ENCODE results near the gene CD55. TPM values are rescaled to one million over a fixed set of nuclear protein-coding genes. Genes with fewer than 3 reads are reported as not detected.

The CD55 gene
- total and polyA plus RNA-seq, 2 of the 8 experiments (the other 6 are each of a cell fraction or from before 2014, with no cell fraction given), result 20.1 to 22.8 TPM

GRCh38 chr1:207335138-207335537 lies 13.7 kb downstream of the CD55 start:
- H3K4ac ChIP-seq (replicated peaks; ENCODE audit: insufficient read length, low read depth, low read length), result no peak overlapping the region
- no peak for TF ChIP-seq KDM1A (IDR thresholded peaks at IDR 0.05; ENCODE audit: borderline replicate concordance, low read length)
- TF ChIP-seq GABPA (IDR thresholded peaks at IDR 0.05; ENCODE audit: borderline replicate concordance, insufficient read depth, low read length), result no peak
- TF ChIP-seq RNF2 (IDR thresholded peaks at IDR 0.05; ENCODE audit: borderline replicate concordance, low read depth, low read length, missing control alignments, poor library complexity, severe bottlenecking), result no peak
- no peak for TF ChIP-seq SRF (IDR thresholded peaks at IDR 0.05; ENCODE audit: low read depth, low read length)
- no peak for TF ChIP-seq SIN3A (conservative IDR thresholded peaks at IDR 0.05 in 1 of 2, IDR thresholded peaks at IDR 0.05 in 1 of 2; ENCODE audit: low read depth in 1 of 2, low read length in 2 of 2)
- TF ChIP-seq RAD21 (IDR thresholded peaks at IDR 0.05 in 1 of 2, conservative IDR thresholded peaks at IDR 0.05 in 1 of 2; ENCODE audit: low read depth in 2 of 2, low read length in 2 of 2), result no peak
- TF ChIP-seq TEAD4 (IDR thresholded peaks at IDR 0.05; ENCODE audit: low read depth, low read length), result no peak
- no peak for TF ChIP-seq SP1 (IDR thresholded peaks at IDR 0.05; ENCODE audit: low read depth, low read length)
- TF ChIP-seq POU5F1 (IDR thresholded peaks at IDR 0.05; ENCODE audit: low read depth, low read length), result no peak
- TF ChIP-seq CEBPB (IDR thresholded peaks at IDR 0.05; ENCODE audit: low read depth, low read length), result no peak
- no peak for TF ChIP-seq JUND (IDR thresholded peaks at IDR 0.05; ENCODE audit: low read length)

More at GRCh38 chr1:207335138-207335537, 13.7 kb downstream of the CD55 start:
- ChIA-PET CTCF (ENCODE audit: partially characterized antibody) (interaction anchor here (1.1 to 2.5 kb wide), 6 partner anchors 11 to 165 kb away, joined by 3 to 9 read pairs (median 4); partner anchors contain the start of gene CD55), POLR2A (ENCODE audit: partially characterized antibody) (interaction anchor here (2.1 to 2.8 kb wide), 2 partner anchors 10 to 13 kb away, joined by 10 to 18 read pairs; partner anchors contain the start of gene CD55)
- no peak overlapping the region for H2AK5ac ChIP-seq (ENCODE audit: low read depth, low read length)
- FAIRE-seq (no peak), DNase-seq (ENCODE audit: low read depth in 1 of 2, low spot score in 2 of 2) (no peak)
- no peaks in the 10 kb centered on the region for H3K79me1 ChIP-seq (ENCODE audit: low read depth, low read length)
- H3K9ac ChIP-seq (replicated peaks in 1 of 4; ENCODE audit: extremely low read depth in 1 of 4, low read depth in 3 of 4, low read length in 3 of 4), result no peak overlapping the region
- H2BK20ac ChIP-seq (ENCODE audit: low read length), result no peak overlapping the region
- no peak overlapping the region for H2AFZ ChIP-seq (ENCODE audit: low read length)
- H3K79me2 ChIP-seq (ENCODE audit: control insufficient read depth in 1 of 2, insufficient read depth in 2 of 2, low read length in 2 of 2), result no peaks in the 10 kb centered on the region
- 93% methylated on average over 3 of the region's 3 CpGs; no CpG with 5 or more reads in 1 of the 2 experiments for whole genome bisulfite sequencing, 2 experiments (ENCODE audit: extremely low coverage in 1 of 2, insufficient coverage in 1 of 2, insufficient read length in 1 of 2, insufficient replicate concordance in 2 of 2, low coverage in 1 of 2, low lambda C conversion rate in 2 of 2, missing lambda C conversion rate in 1 of 2)
- no peak overlapping the region for H2BK12ac ChIP-seq (ENCODE audit: low read depth, low read length)
- H3K56ac ChIP-seq (replicated peaks; ENCODE audit: insufficient read length, low read depth, low read length), result no peak overlapping the region
- H3K4me3 ChIP-seq (ENCODE audit: extremely low read depth in 1 of 4, insufficient read depth in 2 of 4, low read depth in 3 of 4, low read length in 4 of 4), result no peak overlapping the region
- no peaks in the 10 kb centered on the region for H3K27me3 ChIP-seq (replicated peaks in 1 of 4; ENCODE audit: control insufficient read depth in 3 of 4, extremely low read depth in 1 of 4, insufficient read depth in 3 of 4, low read length in 3 of 4)
- H3K18ac ChIP-seq (ENCODE audit: extremely low read depth, low read length), result no peak overlapping the region
- H3K36me3 ChIP-seq (ENCODE audit: control insufficient read depth in 2 of 4, insufficient read depth in 4 of 4, low read length in 3 of 4), result peaks cover 0 to 69% (median 15%) of the 10 kb centered on the region in 4 experiments; a peak in 6 of 8 replicates
- no peaks in the 10 kb centered on the region for H3K9me3 ChIP-seq (ENCODE audit: insufficient read depth in 2 of 2, low read depth in 1 of 2, low read length in 1 of 2)
- no peak overlapping the region for H2BK5ac ChIP-seq (ENCODE audit: low read depth, low read length)
- H4K8ac ChIP-seq (ENCODE audit: extremely low read depth, insufficient read depth, low read length), result no peak overlapping the region
- no peak overlapping the region for H2BK120ac ChIP-seq (replicated peaks; ENCODE audit: low read depth, low read length)
- H4K20me1 ChIP-seq (replicated peaks in 1 of 2; ENCODE audit: control insufficient read depth in 1 of 2, insufficient read depth in 2 of 2, low read length in 2 of 2), result no peaks in the 10 kb centered on the region
- no peak overlapping the region for H2BK15ac ChIP-seq (ENCODE audit: low read length)
- H3K23ac ChIP-seq (ENCODE audit: insufficient read length), result no peak overlapping the region
- no peak overlapping the region for H3K27ac ChIP-seq (ENCODE audit: low read depth, low read length)
- no peak overlapping the region for H3K4me2 ChIP-seq (ENCODE audit: insufficient read depth in 1 of 2, low read depth in 2 of 2, low read length in 2 of 2)
- H3K14ac ChIP-seq (ENCODE audit: insufficient read length), result no peak overlapping the region
- no peak overlapping the region for H4K91ac ChIP-seq (replicated peaks; ENCODE audit: insufficient read length, low read length)
- H4K5ac ChIP-seq (ENCODE audit: insufficient read length, low read depth, low read length), result no peak overlapping the region
- H3K23me2 ChIP-seq (ENCODE audit: low read depth, low read length), result no peaks in the 10 kb centered on the region
- H3K4me1 ChIP-seq (replicated peaks in 1 of 4; ENCODE audit: control insufficient read depth in 3 of 4, insufficient read depth in 4 of 4, low read length in 3 of 4), result no peaks in the 10 kb centered on the region
